MCF 10A (cell line): ENCODE data around the gene PCGF1. TPM values are rescaled to one million over a fixed set of nuclear protein-coding genes. Genes with fewer than 3 reads are reported as not detected.

ENCODE experiments used
- BruUV-seq: library from RNA; stranded (reverse); fragments of 400-500 nt; replicated peaks from 2 replicates; lab custom pipeline; 2021; lab: Mats Ljungman, UMichigan
- CTCF ChIA-PET: fragments of 300-600 bp; sonication (Branson Sonifier 250); formaldehyde crosslinking; extraction: SDS; loops from one replicate; lab custom pipeline; 2021; ENCODE audit warnings: antibody characterized with exemption, inconsistent platforms; lab: Yijun Ruan, JAX
- POLR2A ChIA-PET: fragments of 300-600, 350-650 bp; sonication (Branson Sonifier 250); formaldehyde crosslinking; extraction: SDS; loops from one replicate; lab custom pipeline; 2020; ENCODE audit warnings: antibody characterized with exemption, inconsistent platforms; lab: Yijun Ruan, JAX
- DNase-seq: peaks from one replicate; pipeline ENCODE4 v3.0.0-alpha.2; 2018; ENCODE audit not compliant: unreplicated experiment
- H3K27ac Mint-ChIP-seq: one replicate; pipeline ENCODE4 v1.8.0; 2022; ENCODE audit warnings: mild to moderate bottlenecking, low read depth, mixed read lengths; ENCODE audit not compliant: unreplicated experiment
- H3K27me3 Mint-ChIP-seq: one replicate; pipeline ENCODE4 v1.8.0; 2022; ENCODE audit warnings: mixed read lengths; ENCODE audit not compliant: insufficient read depth, unreplicated experiment
- H3K36me3 Mint-ChIP-seq: one replicate; pipeline ENCODE4 v1.8.0; 2022; ENCODE audit warnings: mild to moderate bottlenecking, moderate library complexity, mixed read lengths; ENCODE audit not compliant: insufficient read depth, unreplicated experiment
- H3K4me1 Mint-ChIP-seq: one replicate; pipeline ENCODE4 v1.8.0; 2022; ENCODE audit warnings: mixed read lengths; ENCODE audit not compliant: insufficient read depth, unreplicated experiment
- H3K4me3 Mint-ChIP-seq: one replicate; pipeline ENCODE4 v1.8.0; 2022; ENCODE audit warnings: mild to moderate bottlenecking, moderate library complexity, mixed read lengths; ENCODE audit not compliant: unreplicated experiment
- H3K9me3 Mint-ChIP-seq: one replicate; pipeline ENCODE4 v1.8.0; 2022; ENCODE audit warnings: mixed read lengths; ENCODE audit not compliant: unreplicated experiment
- intact Hi-C: fragments of 100-400 bp; cut with micrococcal nuclease; formaldehyde crosslinking; loops from 2 replicates; pipeline ENCODE4 v1.14.1; 2022
- total RNA-seq: library from RNA; stranded (reverse); gene quantifications from 2 replicates; pipeline ENCODE4 v1.2.3, GENCODE V29; 2022
- TF ChIP-seq, protein P1 (sequence below): fragments of 200-600 bp; IDR thresholded peaks from one replicate; pipeline ENCODE4 v1.8.0; 2022; ENCODE audit warnings: antibody characterized with exemption, mild to moderate bottlenecking; ENCODE audit not compliant: unreplicated experiment

The PCGF1 gene
- total RNA-seq, 1 experiment from 2014 or later: 41.6 TPM

DNA sequence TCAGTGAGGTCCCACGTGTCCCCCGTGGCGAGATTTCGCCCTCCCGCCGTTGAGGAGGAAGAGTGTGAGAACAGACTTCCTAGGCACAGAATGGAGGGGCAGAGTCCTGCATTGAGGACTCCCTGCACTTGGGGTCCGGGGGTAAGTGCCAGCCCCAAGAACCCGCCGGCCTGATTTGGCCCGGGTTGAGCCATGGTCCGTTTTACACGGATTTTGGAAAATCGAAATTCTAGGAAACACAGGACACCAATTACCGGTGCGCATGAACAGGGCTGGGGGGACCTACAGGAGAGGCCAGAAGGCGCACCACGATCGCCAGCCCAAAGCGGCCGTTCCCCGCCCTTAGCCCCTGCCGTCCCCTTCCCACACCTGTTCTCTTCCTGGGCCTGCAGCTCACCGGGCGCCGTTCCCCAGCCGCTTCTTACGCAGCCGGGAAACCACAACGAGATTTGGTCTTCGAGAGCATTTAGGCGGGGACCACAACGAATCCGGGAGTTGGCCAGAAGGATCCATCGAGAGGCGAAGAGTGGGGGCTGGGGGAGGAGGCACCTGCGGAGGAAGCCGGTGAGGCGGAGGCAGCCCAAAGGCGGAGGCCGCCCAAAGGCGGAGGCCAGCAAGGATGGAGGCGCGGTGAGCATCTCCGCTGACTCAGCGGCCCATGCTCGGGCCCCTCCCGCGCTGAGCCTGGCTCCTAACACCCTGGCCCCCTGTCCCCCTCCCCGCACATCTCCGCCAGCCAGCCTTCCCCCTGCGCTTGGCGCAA, 6.3 kb upstream of the PCGF1 start:
- no peak overlapping the region for H3K4me3 Mint-ChIP-seq
- BruUV-seq: no TSS peak
- no peaks in the 10 kb centered on the region for H3K9me3 Mint-ChIP-seq
- peaks cover 4% of the 10 kb centered on the region for H3K27me3 Mint-ChIP-seq
- intact Hi-C loops: no loop called here
- no peaks in the 10 kb centered on the region for H3K36me3 Mint-ChIP-seq
- DNase-seq: no peak
- CTCF ChIA-PET: no interaction called here
- TF ChIP-seq, protein P1, sequence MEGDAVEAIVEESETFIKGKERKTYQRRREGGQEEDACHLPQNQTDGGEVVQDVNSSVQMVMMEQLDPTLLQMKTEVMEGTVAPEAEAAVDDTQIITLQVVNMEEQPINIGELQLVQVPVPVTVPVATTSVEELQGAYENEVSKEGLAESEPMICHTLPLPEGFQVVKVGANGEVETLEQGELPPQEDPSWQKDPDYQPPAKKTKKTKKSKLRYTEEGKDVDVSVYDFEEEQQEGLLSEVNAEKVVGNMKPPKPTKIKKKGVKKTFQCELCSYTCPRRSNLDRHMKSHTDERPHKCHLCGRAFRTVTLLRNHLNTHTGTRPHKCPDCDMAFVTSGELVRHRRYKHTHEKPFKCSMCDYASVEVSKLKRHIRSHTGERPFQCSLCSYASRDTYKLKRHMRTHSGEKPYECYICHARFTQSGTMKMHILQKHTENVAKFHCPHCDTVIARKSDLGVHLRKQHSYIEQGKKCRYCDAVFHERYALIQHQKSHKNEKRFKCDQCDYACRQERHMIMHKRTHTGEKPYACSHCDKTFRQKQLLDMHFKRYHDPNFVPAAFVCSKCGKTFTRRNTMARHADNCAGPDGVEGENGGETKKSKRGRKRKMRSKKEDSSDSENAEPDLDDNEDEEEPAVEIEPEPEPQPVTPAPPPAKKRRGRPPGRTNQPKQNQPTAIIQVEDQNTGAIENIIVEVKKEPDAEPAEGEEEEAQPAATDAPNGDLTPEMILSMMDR: no peak
- POLR2A ChIA-PET: interaction anchor here (0.7 kb wide), 1 partner anchor 13 kb away, joined by 3 read pairs; the partner anchor contains the start of gene DQX1
- no peak overlapping the region for H3K27ac Mint-ChIP-seq
- H3K4me1 Mint-ChIP-seq: peaks cover under 1% of the 10 kb centered on the region

DNA sequence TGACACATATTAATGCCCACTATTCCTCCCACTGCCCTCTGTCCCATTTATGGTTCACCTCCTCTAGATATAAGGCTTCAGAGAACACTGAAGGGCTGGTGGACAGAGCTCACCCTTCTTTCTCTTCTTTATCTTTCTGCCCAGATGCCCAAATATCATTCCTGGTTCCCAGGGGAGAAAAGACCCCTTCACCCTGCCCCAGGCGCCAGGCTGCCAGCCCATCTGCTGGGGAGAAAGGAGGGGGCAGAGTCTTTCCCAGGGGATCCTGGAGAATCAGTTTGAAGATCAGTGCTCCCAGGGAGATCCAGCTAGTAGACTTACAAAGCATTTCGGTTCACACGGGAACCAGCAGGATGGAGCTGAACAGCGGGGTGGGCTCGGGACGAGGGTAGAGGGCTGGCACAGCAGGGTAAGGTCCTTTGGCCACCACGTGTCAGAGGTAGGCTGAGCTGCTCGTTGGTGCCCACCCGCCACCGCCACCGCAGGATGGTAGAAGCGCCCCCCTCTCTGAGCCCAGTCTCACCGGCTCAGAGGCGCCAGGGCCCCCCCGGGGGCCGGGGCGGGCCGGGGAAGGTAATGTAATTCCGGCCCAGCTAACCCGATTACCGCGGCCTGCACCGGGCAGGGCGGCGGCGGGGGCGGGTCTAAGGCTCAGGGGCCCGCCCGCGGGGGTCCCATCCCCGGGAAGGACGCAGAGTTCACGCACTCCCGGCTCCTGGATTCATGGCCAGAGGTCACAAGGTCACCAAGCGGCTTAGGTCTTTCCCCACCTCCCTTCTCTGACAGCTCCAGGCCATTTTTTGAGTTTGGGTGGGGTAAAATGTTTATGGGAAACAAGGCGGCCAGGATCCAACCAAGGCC, 5.5 kb upstream of the PCGF1 start:
- ChIA-PET POLR2A (interaction anchor here (0.7 to 1.2 kb wide), 4 partner anchors 10 to 17 kb away, joined by 3 to 4 read pairs (median 4); partner anchors contain the start of genes AUP1, DQX1 and HTRA2), CTCF (interaction anchor here (0.8 kb wide), 1 partner anchor 40 kb away, joined by 3 read pairs; the partner anchor contains the start of gene MRPL53)
- intact Hi-C loops: no loop called here
- Mint-ChIP-seq H3K4me1 (peaks cover 8% of the 10 kb centered on the region), H3K36me3 (no peaks in the 10 kb centered on the region), H3K9me3 (no peaks in the 10 kb centered on the region), H3K4me3 (no peak overlapping the region), H3K27ac (no peak overlapping the region), H3K27me3 (no peaks in the 10 kb centered on the region)
- TF ChIP-seq, protein P1: no peak
- no TSS peak for BruUV-seq
- DNase-seq: no peak

DNA sequence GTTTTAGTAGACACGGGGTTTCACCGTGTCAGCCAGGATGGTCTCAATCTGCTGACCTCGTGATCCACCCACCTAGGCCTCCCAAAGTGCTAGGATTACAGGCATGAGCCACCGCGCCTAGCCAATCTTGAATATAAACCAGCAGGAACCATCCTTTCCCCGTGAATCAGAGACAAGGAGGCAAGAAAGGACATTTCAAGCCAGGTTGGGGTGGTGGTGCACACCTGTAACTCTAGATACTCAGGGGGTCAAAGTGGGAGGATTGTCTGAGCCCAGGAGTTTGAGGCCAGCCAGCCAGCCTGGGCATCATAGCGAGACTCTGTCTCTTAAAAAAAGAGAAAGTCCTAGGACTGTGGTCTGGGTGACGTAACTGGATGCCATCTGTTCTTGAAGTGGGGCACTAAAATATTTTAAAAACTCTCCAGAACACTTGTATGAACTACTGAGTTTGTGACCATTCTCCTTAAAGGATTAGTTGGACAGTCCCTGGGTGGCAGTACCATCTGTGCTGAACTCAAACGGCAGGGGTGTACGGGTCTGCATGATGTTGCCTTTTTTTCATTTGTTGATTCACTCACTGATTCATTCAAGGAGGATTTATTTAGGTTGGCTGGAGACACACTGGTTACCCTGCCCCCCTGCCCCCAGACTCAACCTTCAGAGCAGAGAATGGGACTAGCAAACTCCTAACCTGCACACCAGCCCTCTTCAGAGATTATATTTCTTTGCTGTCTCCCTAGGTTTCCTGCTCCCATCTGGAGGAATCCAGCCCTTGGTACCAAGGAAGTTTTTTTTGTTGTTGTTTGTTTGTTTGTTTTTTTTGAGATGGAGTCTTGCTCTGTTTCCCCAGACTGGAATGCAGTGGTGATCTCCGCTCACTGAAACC, 3.9 kb upstream of the PCGF1 start:
- H3K9me3 Mint-ChIP-seq: no peaks in the 10 kb centered on the region
- no peak overlapping the region for H3K4me3 Mint-ChIP-seq
- no peak for DNase-seq
- BruUV-seq: no TSS peak
- peaks cover 12% of the 10 kb centered on the region for H3K36me3 Mint-ChIP-seq
- H3K27me3 Mint-ChIP-seq: no peaks in the 10 kb centered on the region
- peaks cover 12% of the 10 kb centered on the region for H3K4me1 Mint-ChIP-seq
- POLR2A ChIA-PET: interaction anchor here (0.8 to 8.6 kb wide), 3 partner anchors 9 to 18 kb away, joined by 3 to 135 read pairs (median 3); partner anchors contain the start of genes AUP1, DQX1 and HTRA2
- CTCF ChIA-PET: no interaction called here
- intact Hi-C loops: no loop called here
- TF ChIP-seq, protein P1: no peak
- H3K27ac Mint-ChIP-seq: no peak overlapping the region
